MM.1S (cell line): ENCODE data around the gene LCN12.

Experiments
- EZH2 ChIP-seq: fragments of 300-600 bp; sonication (generic); optimal IDR thresholded peaks from 2 replicates; pipeline ENCODE3; 2017; ENCODE audit warnings: low read depth, mild to moderate bottlenecking, antibody characterized with exemption, low read length, mixed read lengths
- TF ChIP-seq, protein P1 (sequence below): fragments of 300-600 bp; sonication (generic); IDR thresholded peaks from 2 replicates; pipeline ENCODE4 v1.5.1; 2016; ENCODE audit warnings: antibody characterized with exemption, low read length, mixed read lengths

DNA sequence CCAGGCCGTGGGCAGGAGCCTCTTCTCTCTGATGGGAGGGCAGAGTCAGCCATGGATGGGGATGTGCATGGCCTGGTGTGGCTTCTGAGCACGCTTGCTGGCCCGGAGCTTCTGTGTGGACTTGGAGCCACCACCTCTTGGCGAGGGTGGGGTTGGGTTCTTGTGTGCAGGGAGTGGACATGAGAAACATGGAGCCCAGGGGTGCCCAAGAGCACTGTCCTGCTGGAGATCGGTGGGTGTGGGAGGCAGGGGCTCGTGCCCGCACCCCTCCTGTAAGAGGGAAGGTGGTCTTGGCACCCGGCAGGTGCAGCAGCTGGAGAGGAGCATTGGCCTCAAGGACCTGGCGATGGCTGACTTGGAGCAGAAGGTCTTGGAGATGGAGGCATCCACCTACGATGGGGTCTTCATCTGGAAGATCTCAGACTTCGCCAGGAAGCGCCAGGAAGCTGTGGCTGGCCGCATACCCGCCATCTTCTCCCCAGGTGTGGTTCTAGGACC lies 31.3 kb upstream of the LCN12 start:
- TF ChIP-seq, protein P1, sequence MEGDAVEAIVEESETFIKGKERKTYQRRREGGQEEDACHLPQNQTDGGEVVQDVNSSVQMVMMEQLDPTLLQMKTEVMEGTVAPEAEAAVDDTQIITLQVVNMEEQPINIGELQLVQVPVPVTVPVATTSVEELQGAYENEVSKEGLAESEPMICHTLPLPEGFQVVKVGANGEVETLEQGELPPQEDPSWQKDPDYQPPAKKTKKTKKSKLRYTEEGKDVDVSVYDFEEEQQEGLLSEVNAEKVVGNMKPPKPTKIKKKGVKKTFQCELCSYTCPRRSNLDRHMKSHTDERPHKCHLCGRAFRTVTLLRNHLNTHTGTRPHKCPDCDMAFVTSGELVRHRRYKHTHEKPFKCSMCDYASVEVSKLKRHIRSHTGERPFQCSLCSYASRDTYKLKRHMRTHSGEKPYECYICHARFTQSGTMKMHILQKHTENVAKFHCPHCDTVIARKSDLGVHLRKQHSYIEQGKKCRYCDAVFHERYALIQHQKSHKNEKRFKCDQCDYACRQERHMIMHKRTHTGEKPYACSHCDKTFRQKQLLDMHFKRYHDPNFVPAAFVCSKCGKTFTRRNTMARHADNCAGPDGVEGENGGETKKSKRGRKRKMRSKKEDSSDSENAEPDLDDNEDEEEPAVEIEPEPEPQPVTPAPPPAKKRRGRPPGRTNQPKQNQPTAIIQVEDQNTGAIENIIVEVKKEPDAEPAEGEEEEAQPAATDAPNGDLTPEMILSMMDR = no peak
- no peak for TF ChIP-seq EZH2
